CD4-positive, alpha-beta T cell treated with Interleukin-15 for 4 hours (primary cell): ENCODE results near the gene FBRSL1.
"Not testable (repeated sequence)": the region's sequence is repeated elsewhere in the genome, so short reads cannot be mapped to it uniquely, and the experiment has no call there.

Source experiments
- DNase-seq: peaks from one replicate; pipeline ENCODE4 v3.0.0-alpha.2; 2020; ENCODE audit warnings: low spot score

FBRSL1 gene

DNA sequence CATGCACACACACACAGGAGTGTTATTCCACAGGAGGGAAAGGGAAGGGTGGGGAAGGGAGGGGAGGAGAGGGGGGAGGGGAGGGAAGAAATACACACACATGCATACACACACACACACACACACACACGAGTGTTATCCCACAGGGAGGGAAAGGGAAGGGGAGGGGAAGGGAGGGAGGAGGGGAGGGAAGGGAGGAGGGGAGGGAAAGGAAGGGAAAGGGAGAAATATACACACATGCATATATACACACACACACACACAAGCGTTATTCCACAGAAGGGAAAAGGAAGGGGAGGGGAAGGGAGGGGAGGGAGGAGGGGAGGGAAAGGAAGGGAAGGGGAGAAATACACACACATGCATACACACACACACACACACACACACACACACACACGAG, 19.6 kb upstream of the FBRSL1 start:
- DNase-seq = no peak

DNA sequence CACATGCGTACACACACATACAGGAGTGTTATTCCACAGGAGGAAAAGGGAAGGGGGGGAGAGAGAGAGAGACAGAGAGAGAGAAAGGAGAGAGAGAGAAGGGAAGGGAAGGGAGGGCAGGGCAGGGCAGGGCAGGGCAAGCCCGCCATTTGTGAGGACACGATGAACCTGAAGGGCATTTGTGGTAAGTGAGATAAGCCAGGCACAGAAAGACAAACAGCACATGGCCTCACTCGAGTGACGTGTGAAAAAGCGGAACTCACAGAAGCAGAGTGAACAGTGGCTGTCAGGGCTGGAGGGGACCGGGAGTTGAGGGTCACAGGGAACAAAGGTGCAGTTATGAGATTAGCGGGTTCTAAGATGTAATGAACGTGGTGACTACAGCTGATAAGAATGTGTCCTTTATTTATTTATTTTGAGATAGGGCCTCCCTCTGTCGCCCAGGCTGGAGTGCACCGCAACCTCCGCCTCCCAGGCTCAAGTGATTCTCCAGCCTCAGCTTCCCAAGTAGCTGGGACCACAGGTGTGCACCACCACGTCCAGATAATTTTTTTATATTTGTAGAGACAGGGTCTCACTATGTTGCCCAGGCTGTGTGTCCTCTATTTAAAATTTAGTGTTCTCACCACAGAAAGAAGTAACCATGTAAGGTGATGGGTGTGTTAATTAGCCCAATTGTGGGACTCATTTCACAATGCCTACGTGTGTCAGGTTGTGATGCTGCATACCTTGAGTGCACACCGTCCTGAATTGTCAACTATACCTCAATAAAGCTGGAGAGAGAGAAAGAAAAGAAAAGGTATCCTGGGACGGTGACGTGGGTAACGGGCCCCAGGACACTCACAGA, 18.7 kb upstream of the FBRSL1 start:
- no peak for DNase-seq

DNA sequence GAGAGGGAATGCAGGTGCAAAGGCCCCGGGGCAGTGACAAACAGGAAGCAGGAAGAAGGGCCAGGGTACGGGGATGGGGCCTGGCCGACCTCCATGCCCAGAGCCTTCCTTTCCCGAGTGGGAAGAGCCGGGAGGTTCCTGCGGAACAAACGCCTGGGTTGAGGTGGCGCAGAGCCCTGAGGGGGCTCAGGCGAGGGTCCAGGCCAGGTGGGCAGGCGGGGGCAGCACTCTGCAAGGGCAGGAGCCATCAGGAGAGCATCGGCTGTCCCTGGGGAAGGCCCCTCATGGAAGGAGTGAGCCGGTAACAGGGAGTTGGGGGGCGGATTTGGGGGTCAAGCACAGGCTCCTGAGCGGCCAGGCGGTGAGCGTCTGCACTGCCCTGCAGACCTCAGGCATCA, 18.1 kb upstream of the FBRSL1 start:
- DNase-seq = no peak

DNA sequence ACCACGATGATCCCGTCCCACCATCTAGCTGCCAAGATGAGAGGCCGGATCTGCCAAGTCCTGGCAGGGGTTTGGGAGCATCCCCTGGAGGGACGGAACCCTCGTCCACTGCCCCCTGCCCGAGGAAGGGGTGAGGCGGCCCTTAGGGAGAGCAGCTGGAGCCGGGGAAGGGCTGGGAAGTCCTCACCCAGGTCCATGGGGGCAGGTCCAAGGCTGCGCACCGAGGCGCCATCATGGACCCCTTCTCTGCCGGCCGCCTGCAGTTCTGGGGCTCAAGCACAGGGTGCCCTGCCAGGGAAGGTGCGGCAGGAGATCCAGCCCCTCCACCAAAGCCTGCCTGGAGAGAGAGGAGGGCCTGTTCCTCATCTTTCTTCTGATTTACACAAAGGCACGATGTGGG, 17.6 kb upstream of the FBRSL1 start:
- DNase-seq = no peak

DNA sequence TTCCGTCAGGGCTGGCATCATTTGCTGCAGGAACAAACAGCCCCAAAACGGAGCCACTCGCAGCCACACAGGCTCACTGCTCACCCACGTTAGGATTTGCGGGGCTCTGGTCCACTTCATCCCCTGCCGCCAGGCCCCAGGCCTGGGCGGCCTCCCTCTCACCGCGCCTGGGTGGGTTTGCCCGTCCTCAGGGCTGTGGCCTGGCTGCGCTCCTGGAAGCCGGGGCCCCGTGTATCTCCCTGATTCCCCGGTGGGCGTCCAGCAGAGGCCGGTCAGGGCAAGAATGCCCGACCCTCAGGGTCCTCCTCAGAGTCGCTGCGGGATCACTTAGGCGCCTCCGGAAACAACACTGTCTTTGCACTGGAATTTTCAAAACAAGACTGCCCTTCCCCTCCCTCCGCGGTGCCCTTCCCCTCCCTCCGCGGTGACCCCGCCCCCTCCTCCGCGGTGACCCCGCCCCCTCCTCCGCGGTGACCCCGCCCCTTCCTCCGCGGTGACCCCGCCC, 15.7 kb upstream of the FBRSL1 start:
- no peak for DNase-seq

DNA sequence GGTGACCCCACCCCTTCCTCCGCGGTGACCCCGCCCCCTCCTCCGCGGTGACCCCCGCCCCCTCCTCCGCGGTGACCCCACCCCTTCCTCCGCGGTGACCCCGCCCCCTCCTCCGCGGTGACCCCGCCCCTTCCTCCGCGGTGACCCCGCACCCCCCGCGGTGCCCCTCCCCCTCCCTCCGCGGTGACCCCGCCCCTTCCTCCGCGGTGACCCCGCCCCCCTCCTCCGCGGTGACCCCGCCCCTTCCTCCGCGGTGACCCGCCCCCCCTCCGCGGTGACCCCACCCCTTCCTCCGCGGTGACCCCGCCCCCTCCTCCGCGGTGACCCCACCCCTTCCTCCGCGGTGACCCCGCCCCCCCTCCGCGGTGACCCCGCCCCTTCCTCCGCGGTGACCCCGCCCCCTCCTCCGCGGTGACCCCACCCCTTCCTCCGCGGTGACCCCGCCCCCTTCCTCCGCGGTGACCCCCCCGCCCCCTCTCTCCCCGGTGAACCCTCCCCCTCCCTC, 15.1 kb upstream of the FBRSL1 start:
- DNase-seq = not testable (repeated sequence)

DNA sequence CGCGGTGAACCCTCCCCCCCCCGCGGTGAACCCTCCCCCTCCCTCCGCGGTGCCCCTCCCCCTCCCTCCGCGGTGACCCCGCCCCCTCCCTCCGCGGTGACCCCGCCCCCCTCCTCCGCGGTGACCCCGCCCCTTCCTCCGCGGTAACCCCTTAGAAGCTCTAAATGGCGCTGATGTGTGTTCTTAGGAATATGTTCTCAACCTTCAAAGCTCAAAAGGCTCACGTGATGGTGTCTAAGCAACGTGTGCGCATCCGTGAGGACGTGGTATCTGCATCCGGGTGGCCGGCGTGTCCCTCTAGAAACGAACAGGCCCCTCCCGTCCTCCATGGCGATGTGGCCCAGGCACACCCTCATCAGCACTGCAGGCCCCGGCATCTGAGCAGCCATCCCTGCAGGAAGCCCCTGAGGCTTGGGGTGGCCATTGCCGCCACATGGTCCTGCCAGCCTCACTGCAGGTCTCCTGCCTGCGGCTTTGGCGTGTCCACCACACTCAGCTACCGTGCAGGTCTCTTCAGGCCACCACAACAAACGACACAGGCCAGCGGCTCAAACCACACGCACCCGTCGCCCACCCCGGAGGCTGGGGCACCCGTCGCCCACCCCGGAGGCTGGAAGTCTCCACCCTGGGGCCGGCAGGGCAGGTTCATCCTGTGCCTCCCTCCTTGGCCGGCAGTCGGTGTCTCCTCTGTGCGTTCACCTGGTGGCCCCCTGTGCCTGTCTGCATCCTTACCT, 14.5 kb upstream of the FBRSL1 start:
- no peak for DNase-seq

DNA sequence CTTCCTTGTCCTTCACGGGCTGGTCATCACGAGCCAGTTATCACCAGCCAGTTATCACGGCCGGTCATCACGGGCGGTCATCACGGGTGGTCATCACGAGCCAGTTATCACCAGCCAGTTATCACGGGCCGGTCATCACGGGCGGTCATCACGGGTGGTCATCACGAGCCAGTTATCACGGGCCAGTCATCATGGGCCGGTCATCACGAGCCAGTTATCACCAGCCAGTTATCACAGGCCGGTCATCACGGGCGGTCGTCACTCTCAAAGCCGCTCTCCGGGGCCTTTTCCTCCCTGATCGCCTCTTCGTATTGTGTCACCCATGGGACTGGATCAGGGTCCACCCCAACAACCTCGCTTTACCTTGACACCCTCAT, 13.9 kb upstream of the FBRSL1 start:
- DNase-seq = no peak

DNA sequence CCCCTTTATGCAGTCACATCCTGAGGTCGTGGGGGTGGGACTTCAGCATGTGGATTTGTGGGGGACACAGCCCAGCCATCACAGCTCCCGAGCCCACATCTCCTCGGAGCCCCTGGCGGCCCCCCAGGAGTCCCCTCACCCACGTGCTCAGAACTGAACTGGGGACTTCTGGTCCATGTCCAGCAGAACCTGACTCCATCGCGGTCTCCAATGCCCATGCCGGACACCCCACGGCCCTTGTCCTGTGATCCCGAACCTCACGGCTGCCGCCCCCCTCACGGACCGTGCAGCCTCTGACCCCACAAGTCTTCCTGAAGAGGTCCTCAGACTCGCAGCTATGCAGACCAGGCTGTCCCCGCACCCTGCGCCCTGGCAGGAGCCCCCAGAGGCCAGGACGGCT, 13.5 kb upstream of the FBRSL1 start:
- DNase-seq = no peak

DNA sequence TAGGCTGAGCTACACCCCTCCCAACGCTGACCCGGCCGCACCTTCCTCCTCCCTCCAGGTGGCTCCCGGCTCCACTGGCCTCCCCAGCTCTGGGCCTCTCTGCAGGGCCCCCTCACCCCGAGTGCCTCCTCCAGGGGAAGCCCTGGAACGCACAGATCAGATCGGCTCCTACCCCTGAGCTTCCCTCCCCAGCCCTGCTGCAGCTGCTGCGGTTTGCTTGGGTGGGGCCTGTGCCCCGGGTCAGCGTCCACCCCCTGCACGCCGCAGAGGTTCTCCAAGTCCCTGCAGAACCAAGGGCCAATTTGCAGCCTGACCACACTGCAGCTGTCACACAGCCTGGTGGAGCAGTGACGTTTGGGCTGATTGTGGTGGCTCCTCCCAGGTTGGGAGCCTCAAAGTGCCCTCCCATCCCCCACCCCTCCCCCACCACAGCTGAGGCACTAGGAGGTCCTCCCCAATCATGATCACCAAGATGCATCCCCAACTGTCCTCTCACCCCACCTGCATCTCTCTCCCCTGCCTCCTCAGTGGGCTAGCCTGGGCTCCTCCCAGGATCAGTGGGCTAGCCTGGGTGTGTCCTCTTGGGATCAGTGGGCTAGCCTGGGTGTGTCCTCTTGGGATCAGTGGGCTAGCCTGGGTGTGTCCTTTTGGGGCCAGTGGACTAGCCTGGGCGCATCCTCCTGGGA, 12.8 kb upstream of the FBRSL1 start:
- no peak for DNase-seq

DNA sequence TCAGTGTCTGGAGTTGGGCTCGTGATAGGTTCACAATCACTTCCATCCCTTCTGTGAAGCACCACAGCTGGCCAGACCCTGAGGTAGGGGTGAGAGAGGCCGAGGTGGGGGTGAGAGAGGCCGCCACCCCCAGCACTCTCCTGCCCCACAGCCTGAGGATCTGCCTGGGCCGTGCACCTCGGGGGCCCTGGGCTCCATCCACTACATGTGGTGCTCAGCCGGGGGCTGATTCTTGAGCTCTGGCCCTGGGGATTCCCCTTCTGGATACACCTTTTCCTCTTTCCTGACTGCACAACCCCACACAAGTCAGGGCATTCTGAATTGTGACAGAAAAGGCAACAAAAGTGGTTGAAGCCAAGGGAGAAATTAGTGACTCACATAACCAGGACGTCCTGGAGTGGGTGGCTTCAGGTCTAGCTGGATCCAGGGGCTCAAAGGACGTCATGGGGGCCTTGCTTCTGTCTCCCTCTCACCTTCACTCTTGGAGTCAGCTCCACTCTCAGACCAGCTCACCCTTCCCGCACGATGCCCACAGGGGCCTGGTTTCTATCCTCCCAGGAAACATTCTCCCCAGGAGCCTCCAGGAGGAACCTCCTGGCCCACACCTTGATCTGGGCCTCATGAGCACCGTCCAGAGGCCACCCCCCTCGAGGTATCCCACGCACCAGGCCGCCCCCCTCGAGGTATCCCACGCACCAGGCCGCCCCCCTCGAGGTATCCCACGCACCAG, 12.1 kb upstream of the FBRSL1 start:
- no peak for DNase-seq

DNA sequence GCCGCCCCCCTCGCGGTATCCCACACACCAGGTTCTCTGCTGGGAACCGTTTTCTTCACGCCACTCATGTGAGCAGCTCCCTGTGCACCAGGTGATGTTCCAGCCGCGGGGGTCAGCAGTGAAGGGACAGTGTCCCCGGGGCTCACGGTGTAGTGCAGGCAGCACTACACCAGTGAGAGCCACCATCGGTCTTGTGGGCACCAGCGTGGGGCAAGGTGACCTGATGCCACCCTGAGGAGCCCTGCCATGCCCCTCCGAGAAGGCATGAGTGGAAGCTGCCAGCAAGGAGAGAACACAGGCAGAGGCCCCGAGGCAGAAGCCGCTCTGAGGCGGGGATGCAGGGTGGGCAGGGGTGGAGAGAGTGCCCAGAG, 11.5 kb upstream of the FBRSL1 start:
- DNase-seq = no peak

DNA sequence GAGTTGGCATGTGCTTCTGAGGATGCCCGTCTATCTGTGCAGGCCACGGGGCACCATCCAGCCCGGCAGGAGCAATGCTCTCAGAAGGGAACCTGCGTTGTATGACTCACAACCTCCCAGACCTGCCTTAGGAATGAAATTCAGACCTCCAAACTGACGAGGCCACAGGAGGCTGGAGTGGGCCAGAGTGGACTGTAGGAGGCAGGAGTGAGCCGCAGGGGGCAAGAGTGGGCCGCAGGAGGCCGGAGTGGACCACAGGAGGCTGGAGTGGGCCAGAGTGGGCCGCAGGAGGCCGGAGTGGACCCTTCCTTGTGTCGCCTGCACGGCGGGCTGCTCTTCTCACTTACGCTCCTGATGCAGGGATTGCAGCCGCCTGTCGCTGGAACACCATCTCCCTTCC, 11.1 kb upstream of the FBRSL1 start:
- no peak for DNase-seq

DNA sequence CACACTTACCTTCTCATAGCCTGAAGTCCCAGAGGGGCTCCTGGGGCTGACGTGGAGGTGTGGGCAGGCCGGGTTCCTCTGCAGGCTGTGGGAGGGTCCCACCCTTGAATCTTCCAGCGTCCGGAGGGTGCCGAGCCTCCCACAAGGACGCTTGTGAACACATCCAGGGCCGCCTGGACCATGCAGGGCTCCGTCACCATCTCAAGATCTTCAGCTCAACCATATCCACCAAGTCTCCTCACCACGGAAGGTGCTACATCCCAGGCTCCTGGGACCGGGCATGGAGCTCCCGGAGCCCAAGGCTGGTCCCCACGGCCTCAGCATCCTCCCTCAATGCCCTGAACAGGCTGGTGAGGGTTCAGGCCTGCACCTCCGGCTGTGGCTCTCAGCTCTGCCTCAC, 10.7 kb upstream of the FBRSL1 start:
- DNase-seq = no peak

DNA sequence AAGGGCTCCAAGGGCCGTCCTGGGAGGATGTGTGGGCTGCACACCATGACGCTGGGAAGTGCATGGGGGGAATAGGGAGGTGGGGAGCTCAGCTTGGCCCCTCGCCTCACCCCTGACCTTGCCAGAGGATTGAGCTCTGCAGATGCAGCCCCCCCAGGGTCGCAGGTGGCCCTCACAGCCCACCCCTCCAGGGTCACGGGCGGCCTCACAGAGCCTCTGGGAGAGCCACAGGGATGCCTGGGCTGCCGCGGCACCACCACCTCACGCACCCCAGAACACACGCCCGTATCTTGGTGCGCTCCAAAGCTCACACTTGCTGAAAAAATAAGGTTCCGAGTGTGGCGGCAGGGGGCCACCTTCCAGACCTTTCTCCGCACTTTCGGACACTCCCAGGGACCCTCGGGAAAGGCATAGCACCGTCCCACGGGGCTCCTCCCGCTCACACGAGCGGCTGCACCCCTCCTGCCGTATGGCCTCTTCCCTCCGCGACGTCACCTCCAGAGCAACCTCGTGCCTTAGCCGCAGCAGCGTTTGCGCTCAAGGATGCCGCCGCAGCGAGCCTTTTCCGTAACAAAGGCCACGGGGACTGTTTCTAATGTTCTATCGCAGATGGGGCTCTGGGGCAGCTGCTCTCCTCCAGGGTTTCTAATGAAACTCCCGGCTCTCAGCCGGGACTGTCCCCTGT, 9.9 kb upstream of the FBRSL1 start:
- DNase-seq = no peak

DNA sequence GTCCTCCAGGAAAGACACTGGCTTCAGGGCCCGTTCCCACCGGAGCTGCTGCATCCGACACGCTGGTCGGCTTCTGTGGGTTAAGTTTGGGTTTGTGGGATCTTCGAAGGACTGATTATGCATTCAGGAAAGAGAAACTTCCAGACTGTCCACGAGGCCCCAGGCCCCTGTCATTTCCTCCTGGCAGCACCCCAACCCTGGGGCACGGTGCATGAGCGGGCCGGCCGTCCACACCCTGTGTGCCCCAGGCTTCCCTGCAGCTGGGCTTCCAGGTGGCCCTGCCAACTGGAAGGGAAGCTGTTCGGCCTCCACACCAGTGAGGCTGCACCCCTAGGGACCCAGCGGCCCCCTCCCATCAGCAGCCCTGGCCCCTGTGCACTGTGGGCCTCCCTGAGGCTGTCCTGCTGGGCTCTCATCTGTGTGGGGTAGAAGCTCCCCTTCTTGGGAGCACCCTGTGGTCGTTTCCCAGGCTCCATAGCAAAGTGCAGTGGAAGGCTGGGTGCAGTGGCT, 9.3 kb upstream of the FBRSL1 start:
- no peak for DNase-seq

DNA sequence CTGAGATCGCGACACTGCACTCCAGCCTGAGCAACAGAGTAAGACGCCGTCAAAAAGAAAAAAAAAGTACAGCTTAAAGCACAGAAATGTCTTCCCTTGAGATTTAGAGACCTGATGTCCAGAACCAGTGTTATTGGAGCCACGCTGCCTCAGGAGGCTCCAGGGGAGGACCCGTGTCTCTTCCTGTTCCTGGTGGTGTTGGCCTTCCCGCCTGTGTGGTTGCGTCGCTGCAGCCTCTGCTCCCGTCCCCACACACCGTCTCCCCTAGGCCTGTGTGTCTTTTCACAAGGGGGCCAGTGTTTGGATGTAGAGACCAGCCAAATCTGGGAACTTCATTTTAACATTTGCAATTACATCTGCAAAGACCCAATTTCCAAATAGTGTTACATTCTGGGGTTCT, 8.6 kb upstream of the FBRSL1 start:
- DNase-seq = no peak

DNA sequence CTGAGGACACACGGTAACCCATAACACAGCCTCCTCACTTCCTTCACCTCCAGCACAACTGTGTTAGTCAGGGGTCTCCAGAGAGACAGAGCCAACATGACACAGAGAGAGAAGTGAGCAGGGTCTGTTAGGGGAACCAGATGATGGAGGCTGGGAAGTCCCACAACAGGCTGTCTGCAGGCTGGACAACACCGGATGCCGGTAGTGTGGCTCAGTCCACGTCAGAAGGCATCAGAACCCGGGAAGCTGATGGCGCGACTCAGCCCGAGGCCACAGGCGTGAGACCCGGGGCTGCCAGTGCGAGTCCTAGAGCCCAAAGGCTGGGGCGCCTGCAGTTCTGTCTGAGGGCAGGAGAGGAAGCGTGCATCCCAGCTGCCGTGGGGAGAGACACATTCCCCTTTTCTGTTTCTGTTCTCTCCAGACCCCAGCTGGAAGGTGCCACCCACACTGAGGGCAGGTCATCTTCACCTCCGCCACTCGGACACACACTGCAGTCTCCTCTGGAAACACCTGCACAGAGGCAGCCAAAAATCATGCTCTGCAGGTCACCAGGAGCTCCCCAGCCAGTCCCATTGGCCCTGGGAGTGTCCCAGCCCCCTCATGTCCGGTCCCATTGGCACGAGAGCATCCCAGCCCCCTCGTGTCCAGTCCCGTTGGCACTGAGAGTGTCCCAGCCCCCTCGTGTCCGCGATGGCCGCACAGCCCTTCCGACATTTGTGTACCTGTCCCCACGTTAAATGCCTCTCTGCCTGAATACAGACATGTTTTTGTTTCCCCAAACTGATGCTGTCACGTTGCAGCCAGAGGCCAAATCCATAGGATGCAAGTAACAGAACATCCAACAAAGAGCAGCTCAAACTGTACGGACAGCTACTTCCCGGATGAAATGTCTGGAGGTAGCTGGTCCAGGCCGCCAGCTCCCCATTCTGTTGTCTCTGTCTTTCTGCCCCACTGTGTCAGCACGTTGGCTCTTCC, 7.9 kb upstream of the FBRSL1 start:
- DNase-seq = no peak

DNA sequence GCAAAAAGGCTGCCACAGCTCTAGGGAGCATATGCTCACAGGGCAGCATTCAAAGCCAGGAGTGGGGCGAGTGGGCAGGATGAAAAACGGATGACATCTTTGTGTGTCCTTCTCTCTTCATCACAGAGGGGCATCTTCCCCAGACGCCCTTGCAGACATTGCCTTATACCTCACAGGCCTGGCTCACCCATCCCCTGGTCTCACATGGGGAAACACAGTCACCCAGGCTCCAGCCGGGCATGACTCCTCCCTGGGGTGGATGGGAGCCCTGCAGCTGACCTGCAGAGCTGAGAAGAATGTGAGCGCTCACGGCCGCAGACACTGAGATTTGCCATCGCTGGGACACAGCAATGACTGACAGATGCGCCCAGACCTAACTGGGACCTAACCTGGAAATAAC, 7.2 kb upstream of the FBRSL1 start:
- DNase-seq = no peak

DNA sequence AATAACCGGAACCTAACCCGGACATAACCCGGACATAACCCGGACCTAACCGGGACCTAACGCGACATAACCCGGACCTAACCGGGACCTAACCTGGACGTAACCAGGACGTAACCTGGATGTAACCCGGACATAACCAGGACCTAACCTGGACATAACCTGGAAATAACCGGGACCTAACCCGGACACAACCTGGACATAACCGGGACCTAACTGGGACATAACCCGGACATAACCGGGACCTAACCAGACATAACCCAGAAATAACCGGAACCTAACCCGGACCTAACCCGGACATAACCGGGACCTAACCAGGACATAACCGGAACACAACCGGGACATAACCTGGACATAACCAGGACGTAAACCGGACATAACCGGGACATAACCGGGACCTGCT, 6.7 kb upstream of the FBRSL1 start:
- DNase-seq = no peak
